OCI-LY1 (cell line): ENCODE measurements around the gene PARD3B.

ENCODE experiments used
- H2AFZ ChIP-seq: fragments of 200-600 bp; sonication (generic), shearing (Covaris generic); 2 replicates; pipeline ENCODE4 v1.6.0; 2014; ENCODE audit warnings: antibody characterized with exemption, mild to moderate bottlenecking, low read length
- H3F3A ChIP-seq: fragments of 200-600 bp; sonication (generic), shearing (Covaris generic); 2 replicates; pipeline ENCODE4 v1.6.0; 2014; ENCODE audit warnings: mild to moderate bottlenecking, antibody characterized with exemption, low read length, moderate library complexity; ENCODE audit not compliant: insufficient read depth
- H3K27ac ChIP-seq: fragments of 200-600 bp; sonication (generic); 2 replicates; pipeline ENCODE4 v1.5.1; 2014; ENCODE audit warnings: low read length, mixed run types, mild to moderate bottlenecking, low read depth; ENCODE audit not compliant: poor library complexity, severe bottlenecking
- H3K27me3 ChIP-seq: fragments of 200-600 bp; sonication (generic); 2 replicates; pipeline ENCODE4 v1.6.0; 2014; ENCODE audit warnings: antibody characterized with exemption, mild to moderate bottlenecking, low read length, moderate library complexity; ENCODE audit not compliant: insufficient read depth
- H3K36me3 ChIP-seq: fragments of 200-600 bp; sonication (generic); 2 replicates; pipeline ENCODE4 v1.6.1; 2014; ENCODE audit warnings: mild to moderate bottlenecking, antibody characterized with exemption, low read length, moderate library complexity, mixed read lengths; ENCODE audit not compliant: insufficient read depth
- H3K4me1 ChIP-seq: fragments of 200-600 bp; sonication (generic); 2 replicates; pipeline ENCODE4 v1.5.1; 2014; ENCODE audit warnings: mild to moderate bottlenecking, low read length, moderate library complexity; ENCODE audit not compliant: insufficient read depth, severe bottlenecking
- H3K4me2 ChIP-seq: fragments of 200-600 bp; sonication (generic), shearing (Covaris generic); 2 replicates; pipeline ENCODE4 v1.6.1; 2014; ENCODE audit warnings: low read length
- H3K4me3 ChIP-seq: fragments of 200-600 bp; sonication (generic); 2 replicates; pipeline ENCODE4 v1.5.1; 2014; ENCODE audit warnings: low read length, low read depth, mild to moderate bottlenecking, mixed read lengths; ENCODE audit not compliant: poor library complexity, severe bottlenecking
- H3K79me2 ChIP-seq: fragments of 200-600 bp; shearing (Covaris generic); 2 replicates; pipeline ENCODE4 v1.6.1; 2016; ENCODE audit warnings: mixed run types, low read length, mixed read lengths; ENCODE audit not compliant: insufficient read depth
- H3K9ac ChIP-seq: fragments of 200-600 bp; sonication (generic), shearing (Covaris generic); 2 replicates; pipeline ENCODE4 v1.6.1; 2014; ENCODE audit warnings: mild to moderate bottlenecking, low read length, mixed read lengths
- H3K9me2 ChIP-seq: fragments of 200-600 bp; sonication (generic), shearing (Covaris generic); 2 replicates; pipeline ENCODE4 v1.6.1; 2014; ENCODE audit warnings: low read depth, mild to moderate bottlenecking, low read length, mixed read lengths
- H3K9me3 ChIP-seq: fragments of 200-600 bp; shearing (Covaris generic); 2 replicates; pipeline ENCODE4 v1.6.1; 2014; ENCODE audit warnings: low read length, mixed read lengths
- H4K20me1 ChIP-seq: fragments of 200-600 bp; sonication (generic), shearing (Covaris generic); 2 replicates; pipeline ENCODE4 v1.6.0; 2016; ENCODE audit warnings: mild to moderate bottlenecking, low read length; ENCODE audit not compliant: insufficient read depth
- CTCF ChIP-seq: fragments of 200-600 bp; sonication (generic), shearing (Covaris generic); IDR thresholded peaks from 2 replicates; pipeline ENCODE4 v1.5.1; 2017; ENCODE audit warnings: mild to moderate bottlenecking, antibody characterized with exemption, low read length, moderate library complexity, mixed read lengths
- EZH2 ChIP-seq: fragments of 200-600 bp; sonication (generic), shearing (Covaris generic); IDR thresholded peaks from 2 replicates; pipeline ENCODE4 v1.8.0; 2017; ENCODE audit warnings: borderline replicate concordance, mixed run types, mild to moderate bottlenecking, antibody characterized with exemption, low read length, moderate library complexity, mixed read lengths

PARD3B gene

DNA sequence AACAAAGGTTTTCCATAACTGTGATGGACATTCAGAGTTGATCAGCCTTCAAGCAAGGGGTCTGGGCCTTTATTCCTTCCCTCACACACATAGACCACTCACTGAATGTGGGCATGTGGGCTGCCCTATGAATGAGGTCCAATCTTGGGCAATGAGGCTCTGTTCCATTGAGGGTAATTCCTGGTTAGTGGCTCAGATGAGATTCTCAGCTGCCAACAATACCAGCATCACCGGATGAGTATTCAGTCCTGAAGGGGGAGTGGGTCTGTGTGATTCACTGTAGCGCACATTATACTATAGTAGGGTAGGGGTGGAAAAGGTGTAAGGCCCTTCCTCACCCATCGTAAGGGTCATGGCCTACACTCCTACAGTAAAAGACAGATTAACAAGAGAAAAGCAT is 9.9 kb upstream of the PARD3B start:
- no peak overlapping the region for H3K4me3 ChIP-seq
- no peaks in the 10 kb centered on the region for H4K20me1 ChIP-seq
- no peak overlapping the region for H3K4me2 ChIP-seq
- no peaks in the 10 kb centered on the region for H3K9me2 ChIP-seq
- H3K36me3 ChIP-seq, result no peaks in the 10 kb centered on the region
- H3K27ac ChIP-seq, result no peak overlapping the region
- no peaks in the 10 kb centered on the region for H3F3A ChIP-seq
- H3K9ac ChIP-seq, result no peak overlapping the region
- no peaks in the 10 kb centered on the region for H3K9me3 ChIP-seq
- H3K4me1 ChIP-seq, result no peaks in the 10 kb centered on the region
- TF ChIP-seq EZH2 (no peak), CTCF (no peak)
- no peaks in the 10 kb centered on the region for H3K27me3 ChIP-seq
- H3K79me2 ChIP-seq, result no peaks in the 10 kb centered on the region
- H2AFZ ChIP-seq, result no peak overlapping the region

DNA sequence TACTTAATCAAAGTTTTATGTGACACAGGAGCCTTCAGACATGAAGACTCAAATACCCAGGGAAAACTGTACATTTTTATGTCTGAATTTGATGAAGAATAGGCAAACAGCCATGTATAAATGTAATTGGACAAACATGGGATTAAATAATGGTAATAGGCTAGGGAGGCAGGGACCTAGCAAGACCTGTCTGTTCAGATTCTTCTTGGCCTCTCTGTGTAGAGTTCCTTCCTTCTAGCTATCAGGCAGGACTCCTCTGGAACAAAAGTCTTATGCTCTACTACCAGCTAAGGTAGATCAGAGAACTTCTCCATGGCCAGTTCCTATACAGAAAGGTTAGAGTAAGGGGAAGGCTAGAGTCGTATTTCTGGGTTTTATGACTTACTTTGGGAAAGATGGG is 9.5 kb upstream of the PARD3B start:
- H4K20me1 ChIP-seq, result no peaks in the 10 kb centered on the region
- no peak overlapping the region for H3K4me3 ChIP-seq
- H3K27ac ChIP-seq, result no peak overlapping the region
- TF ChIP-seq EZH2, result no peak
- no peak for TF ChIP-seq CTCF
- no peaks in the 10 kb centered on the region for H3K9me2 ChIP-seq
- no peaks in the 10 kb centered on the region for H3F3A ChIP-seq
- H3K4me2 ChIP-seq, result no peak overlapping the region
- no peak overlapping the region for H2AFZ ChIP-seq
- H3K36me3 ChIP-seq, result no peaks in the 10 kb centered on the region
- H3K79me2 ChIP-seq, result no peaks in the 10 kb centered on the region
- no peaks in the 10 kb centered on the region for H3K27me3 ChIP-seq
- H3K4me1 ChIP-seq, result no peaks in the 10 kb centered on the region
- no peak overlapping the region for H3K9ac ChIP-seq
- no peaks in the 10 kb centered on the region for H3K9me3 ChIP-seq

DNA sequence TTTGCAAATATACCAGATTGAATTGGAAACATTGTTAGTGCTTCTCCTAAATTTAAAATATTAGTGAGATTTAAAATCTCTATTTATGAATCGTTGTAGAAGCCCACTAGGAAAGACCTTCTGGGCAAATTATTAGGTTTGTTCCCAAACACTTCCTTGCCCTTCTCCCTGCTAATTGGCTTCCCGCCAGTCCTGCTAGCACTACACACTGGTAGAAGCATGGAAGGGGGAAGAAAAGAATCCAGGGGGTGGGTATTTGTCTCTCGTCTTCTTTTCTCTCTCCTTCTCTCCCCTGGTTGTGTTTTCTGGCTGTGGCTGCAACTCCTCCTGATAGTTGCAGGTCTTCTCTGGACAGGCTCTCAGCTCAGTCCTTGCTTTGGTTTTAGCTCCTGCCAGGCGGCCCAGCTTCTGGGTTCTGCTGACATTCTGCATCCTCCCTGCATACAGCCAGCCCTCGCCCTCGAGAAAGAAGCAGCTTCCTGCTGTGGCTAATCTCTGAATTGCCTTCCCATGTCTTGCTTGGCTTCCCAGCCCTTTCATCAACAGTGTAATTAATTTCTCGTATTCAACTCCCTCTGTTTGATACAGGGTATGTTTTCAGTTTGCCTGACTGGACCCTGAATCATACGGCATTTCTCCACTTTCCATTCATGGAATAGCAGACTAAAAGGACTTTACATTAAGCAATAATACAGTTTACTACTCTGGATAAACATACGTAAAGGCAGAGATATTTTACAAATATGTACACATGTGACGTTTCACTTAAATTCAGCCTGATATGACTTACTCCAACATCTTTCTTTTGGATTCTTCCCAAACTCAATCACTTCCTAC is 6.9 kb upstream of the PARD3B start:
- no peaks in the 10 kb centered on the region for H3K9me2 ChIP-seq

More for the DNA sequence above, 6.9 kb upstream of the PARD3B start:
- Histone ChIP-seq H3K4me3 (no peak overlapping the region), H3K4me1 (no peaks in the 10 kb centered on the region), H3K27me3 (no peaks in the 10 kb centered on the region), H3K79me2 (no peaks in the 10 kb centered on the region), H3K27ac (no peak overlapping the region), H4K20me1 (no peaks in the 10 kb centered on the region), H3K36me3 (no peaks in the 10 kb centered on the region), H3K9ac (no peak overlapping the region), H2AFZ (no peak overlapping the region), H3F3A (no peaks in the 10 kb centered on the region), H3K4me2 (no peak overlapping the region), H3K9me3 (no peaks in the 10 kb centered on the region)
- TF ChIP-seq CTCF (no peak), EZH2 (no peak)
